ENCODE measurements around the gene SLC6A20.
"Not testable (repeated sequence)": the region's sequence is repeated elsewhere in the genome, so short reads cannot be mapped to it uniquely, and the experiment has no call there.

The SLC6A20 gene

GRCh38 chr3:45754461-45754860 lies 41.9 kb downstream of the SLC6A20 start:
- DNase-seq, result no peak

DNA sequence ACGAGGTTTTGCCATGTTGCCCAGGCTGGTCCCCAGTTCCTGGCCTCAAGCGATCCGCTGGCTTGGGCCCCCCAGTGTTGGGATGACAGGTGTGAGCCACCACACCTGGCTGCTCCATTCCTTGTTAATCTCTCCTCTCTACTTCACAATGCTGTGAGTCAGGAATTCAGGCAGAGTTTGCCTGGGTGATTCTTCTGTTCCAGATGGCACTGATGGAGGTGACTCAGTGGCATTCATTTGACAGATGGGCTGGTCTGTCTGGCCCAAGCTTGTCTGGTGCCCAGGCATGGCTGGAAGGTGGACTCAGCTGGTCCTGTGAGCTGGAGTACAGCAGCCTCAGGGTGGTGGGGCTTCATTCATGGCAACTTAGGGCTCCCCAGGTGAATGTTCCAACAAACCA lies 43.2 kb downstream of the SLC6A20 start:
- no peak for DNase-seq

DNA sequence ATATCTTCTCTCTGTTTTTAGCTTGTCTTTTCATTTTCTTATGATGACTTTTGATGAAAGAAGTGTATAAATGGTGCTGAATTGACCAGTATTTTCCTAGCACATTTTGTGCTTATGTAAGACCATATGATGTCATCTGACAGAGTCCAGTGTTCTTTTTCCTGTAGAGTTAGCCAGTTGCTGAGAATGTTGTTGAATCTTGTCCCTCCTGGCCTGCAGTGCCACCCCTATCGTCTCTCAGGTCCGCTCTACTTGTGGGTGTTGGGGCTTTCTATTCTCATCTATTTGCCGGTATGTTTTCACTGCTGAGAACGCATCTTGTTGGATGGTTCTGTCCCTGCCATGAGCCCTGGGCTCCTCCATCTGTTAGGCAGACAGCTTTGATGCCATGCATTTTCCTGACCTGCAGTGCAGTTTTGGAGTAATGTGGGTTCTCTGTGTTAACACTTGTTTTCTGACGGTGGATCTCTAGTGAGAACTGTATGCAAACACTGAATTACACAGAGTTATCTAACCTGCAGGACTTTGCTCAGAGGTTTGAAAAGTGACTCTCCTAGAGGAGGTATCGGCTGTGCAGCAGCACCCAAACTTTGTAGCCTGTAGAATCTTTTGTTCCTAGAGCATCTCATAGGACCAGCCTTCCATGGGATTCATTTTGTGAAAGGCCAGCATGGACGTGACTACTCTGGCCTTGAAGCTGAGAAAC lies 44.6 kb downstream of the SLC6A20 start:
- DNase-seq, result no peak

DNA sequence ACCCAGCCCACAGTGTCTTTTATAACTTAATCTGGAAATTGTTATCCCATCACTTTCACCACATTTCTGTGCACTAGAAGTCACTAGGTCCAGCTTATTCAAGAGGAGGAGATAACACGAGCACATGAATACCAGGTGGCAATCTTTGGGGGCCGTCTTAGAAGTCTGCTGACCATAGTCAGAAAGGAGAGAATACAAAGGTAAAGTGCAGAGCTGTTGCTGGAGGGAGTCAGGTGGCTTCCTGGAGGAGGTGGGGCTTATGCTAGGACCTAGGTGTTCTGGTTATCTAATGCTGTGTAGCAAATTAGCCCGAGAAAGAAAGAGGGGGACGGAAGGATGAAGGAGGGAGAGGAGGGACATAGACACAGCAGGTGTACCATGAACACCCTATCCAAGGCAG lies 46.5 kb downstream of the SLC6A20 start:
- DNase-seq, result no peak

DNA sequence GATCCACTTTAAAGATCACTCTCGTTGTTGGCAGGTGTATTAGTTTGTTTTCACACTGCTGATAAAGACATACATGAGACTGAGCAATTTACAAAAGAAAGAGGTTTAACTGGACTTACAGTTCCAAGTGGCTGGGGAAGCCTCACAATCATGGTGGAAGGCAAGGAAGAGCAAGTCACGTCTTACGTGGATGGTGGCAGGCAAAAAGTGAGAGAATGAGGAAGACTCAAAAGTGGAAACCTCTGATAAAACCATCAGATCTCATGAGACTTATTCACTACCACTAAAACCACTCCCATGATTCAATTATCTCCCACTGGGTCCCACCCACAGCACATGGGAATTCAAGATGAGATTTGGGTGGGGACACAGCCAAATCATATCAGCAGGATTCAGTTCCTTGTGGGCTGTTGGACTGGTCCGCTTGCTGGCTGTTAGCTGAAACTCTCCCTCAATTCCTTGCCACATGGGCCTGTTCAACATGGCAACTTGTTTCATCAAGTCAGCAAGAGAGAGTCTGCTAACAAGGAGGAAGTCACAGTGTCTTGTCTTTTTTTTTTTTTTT lies 47.2 kb downstream of the SLC6A20 start:
- DNase-seq, result not testable (repeated sequence)

GRCh38 chr3:45748068-45748467 lies 48.3 kb downstream of the SLC6A20 start:
- no peak for DNase-seq

DNA sequence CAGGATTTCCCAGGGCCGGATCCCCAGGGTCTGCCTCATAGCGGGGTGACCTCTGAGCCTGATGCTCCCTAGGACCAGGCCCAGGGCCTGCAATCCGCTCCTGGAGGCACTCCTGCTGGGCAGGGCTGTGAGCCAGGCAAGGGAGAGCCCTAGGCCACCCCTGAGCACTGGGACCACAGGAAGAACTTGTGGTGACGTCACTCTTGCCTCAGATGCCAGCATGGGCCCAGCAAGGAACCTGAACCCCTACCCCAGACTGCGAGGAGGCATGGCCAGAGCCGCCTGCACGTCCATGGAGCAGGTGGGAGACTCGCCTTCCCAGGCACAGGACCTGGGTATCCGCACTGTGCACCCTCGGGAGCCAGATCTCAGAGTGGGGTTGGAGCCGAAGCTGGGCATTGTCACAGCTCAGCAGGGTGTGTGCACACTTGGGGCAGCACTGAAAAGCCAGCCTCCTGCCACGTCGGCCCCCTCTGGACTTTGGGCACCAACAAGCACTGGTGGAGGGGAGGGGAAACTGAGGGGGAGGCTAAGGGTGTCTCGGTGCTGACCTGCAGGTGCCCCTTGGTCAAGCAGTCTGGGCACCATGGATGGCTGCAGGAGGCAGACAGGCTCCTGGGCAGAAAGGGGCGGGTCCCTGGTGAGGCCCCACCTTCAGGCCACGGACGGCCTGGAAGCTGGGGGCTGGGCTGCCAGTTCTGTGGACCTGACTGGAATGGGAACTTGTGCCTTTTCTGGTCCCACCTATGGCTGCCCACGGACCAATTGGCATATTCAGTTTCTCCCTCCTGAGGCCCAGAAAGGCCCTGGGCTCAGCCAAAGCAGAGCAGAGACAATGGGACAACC lies 49.3 kb downstream of the SLC6A20 start:
- DNase-seq, result no peak

GRCh38 chr3:45746165-45746776 lies 50.1 kb downstream of the SLC6A20 start:
- DNase-seq, result no peak

- no peak for DNase-seq
Observed at GRCh38 chr3:45742461-45743089, 53.8 kb downstream of the SLC6A20 start.

GRCh38 chr3:45741742-45742460 lies 54.4 kb downstream of the SLC6A20 start:
- peak; percentile 27 for DNase-seq

DNA sequence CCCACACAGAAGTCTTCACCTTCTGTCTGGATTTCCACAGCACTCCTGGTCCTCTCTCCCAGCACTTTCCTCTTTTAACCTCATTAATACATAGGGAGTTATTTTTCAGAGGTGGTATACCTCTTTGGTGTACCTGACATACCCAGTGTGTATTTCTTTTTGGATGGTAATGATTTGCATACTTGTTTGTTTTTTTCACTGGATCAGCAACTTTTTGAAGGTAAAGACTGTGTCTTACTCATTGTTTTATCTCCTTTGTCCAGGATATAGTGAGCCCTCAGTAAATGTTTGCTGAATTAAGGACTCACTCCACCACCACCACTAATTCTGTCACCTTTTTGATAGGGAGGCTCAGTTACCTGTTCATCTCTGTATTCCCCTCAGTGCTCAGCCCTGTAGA lies 55.1 kb downstream of the SLC6A20 start:
- no peak for DNase-seq

- DNase-seq, result no peak
Observed at GRCh38 chr3:45739991-45740390, 56.3 kb downstream of the SLC6A20 start.

DNA sequence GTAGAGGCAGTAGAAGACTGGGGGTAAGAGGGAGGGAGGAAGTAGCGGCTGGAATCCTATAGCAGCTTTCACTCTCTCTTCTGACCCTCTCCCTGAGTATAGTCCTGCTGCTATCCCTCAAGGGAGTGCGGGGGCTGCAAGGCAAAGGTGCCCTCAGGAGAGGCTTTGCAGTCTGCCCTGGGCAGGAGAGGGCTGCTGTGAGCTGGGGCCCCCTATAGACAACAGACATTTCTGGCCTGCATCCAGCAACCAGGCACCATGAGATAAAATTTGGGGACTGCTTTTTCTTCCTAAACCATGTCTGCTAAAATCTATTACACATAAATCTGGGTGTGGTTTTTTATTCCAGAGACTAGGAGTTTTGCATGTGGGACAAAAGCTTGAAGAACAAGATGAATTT lies 59.1 kb downstream of the SLC6A20 start:
- no peak for DNase-seq

DNA sequence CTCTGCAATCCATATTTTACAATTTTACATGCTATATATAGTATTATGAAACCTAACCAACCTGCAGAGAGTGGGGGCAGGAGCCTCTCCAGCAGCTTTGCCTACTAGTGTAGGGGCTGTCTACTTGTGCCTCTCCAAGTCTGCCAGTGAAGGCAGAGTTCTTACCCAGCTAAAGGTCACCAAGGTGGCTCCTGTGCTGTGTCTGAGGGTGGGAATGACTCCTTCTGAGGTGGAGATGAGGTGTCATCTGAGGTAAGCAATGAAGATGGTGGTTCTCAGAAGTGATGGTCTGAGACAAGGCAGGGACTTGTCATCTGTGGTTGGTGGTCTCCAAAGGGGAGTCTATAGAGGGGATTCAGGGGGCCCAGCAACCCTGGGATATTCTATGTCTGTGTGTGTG lies 59.6 kb downstream of the SLC6A20 start:
- DNase-seq, result no peak

DNA sequence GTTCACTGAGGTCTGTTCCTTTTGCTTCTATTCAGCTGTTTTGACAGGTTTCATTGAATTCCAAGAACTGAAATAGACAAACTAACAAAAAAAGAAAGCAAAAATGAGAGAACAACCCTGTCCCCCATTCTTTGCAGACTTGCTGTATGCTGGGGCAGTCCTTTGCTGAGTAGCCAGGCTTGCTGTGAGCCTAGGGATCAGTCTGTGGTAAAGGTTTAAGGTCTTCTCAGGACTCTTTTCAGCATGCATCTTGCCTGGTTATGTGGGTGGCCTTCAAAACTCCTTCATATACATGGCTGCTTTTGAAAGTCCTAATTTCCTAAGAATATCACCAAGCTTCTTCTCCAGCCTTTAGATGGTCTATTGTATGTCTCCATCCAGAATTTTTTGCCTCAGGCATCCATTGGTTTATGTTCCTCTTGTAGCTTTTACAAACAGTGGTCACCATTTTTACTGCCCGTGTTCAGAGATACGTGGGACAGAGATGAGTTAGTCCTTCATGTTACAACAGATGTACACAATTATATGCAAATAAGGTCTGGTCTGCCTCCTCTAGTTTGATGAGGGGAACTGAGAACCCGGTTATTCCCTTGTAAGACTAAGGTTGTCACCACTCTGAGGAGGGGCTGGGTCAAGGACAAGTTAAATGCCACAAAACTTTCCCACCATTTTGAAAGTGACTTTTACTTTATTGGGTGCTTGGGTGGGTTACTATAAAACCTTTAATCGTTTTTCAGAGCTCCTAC lies 65.8 kb downstream of the SLC6A20 start:
- no peak for DNase-seq

DNA sequence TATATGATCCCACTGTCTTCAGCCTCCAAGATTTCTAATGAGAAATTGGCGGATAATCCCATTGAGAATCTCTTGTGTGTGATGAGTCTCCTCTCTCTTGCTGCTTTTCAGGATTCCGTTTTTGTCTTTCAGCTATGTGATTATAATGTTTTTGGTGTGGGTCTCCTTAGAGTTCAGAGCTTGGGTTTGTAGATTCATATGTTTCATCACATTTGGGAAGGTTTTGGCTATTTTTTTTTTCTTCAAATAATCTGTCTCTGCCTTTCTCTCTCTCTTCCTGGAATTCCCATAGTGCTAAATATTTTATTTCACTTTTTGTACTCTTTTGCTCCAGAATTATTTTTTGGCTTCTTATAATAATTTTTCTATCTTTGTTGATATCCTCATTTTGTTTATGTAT lies 66.7 kb downstream of the SLC6A20 start:
- no peak for DNase-seq

DNA sequence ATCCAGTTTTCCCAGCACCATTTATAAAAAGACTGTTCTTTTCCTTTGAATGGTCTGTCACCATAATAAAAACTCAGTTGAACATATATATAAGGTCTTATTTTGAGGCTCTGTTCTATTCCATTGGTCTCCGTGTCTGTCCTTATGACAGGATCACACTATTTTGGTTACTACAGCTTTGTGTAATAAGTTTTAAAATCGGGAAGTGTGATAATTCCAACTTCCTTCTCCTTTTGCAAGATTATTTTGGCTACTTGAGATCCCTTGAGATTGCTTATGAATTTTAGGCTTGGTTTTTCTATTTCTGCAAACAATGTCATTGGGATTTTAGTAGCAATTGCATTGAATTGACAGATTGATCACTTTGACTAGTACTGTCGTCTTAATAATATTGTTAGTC lies 71.4 kb downstream of the SLC6A20 start:
- DNase-seq, result no peak

DNA sequence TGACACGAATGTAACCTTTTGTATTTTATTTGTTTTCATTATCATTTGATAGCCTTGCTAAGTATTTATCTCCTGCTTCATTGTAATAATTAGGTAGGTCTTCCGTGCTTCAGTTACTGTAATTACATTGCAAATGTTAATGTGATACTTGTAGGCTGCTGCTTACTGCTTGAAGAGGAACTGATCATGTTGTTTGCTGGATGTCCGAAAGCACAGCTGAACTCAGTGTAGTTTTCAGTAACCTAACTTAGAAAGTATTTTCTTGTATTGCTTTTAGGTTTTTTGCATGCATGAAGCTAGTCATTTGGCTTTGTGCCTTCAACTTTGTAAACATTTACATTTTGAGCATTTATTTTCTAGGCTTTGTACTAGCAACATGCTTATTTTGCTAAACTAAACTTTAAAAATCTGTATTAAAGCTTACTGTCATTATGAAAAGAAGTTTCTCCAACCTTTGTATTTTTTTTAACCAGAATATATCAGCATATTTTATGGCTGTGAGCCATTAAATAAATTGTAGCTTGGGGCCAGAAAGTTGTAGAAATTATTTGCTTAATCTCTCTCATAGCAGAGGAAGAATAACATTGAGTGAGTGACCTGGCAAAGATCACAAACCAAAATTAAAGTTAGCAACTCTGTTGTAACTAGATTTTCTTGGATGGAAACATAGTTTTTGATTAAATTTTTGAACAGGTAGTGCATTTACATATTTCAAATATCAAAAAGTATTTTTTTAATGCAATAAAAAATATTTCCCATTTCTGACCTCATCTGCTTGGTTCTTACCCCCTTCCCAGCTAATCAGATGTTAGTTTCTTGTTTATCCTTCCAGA lies 76.5 kb downstream of the SLC6A20 start:
- DNase-seq, result no peak

DNA sequence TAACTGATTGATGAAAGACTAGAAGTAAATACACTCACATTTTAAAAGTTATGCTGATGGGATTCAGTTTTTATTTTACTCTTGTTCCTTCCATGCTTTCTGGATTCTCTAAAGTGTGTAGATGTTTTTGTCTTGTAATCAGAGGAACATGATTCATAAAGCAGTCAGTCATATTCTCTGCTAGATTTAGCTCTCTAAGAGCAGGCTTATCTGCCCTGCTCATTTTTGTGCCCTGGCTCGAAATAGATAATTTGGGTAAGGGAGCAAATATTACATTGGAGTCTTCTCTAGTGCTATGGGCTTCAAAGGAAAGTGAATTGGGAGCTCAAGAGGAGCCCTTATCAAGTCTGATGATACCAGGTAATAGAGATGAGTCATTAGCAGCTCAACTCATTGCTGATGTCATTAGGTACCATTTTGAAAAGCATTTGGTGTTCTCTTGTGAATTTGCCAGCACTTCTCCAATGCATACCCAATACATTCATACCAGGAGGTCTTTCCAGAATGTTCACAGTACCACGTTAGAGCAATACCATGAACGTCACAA lies 79.5 kb downstream of the SLC6A20 start:
- no peak for DNase-seq

DNA sequence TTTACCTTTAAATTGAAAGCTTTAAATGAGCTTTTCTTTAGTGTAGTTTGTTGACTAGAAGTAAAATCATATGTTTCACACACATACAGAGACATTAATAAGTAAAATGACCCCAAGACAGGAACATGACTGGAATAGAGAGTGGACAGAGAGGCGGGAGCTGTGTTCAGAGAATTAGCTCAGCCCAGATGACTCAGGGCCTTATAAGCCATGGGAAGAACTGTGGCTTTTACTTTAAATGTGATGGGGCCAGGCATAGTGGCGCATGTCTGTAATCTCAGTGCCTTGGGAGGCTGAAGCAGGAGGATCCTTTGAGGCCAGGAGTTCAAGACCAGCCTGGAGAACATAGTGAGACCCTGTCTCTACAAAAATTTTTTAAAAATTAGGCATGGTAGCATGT lies 80.4 kb downstream of the SLC6A20 start:
- no peak for DNase-seq

Measured in CD4-positive, alpha-beta T cell treated with Interleukin-17A for 4 hours (primary cell).